Caco-2 (cell line): ENCODE results near the gene WDR31. TPM values are rescaled to one million over a fixed set of nuclear protein-coding genes. Genes with fewer than 3 reads are reported as not detected.

Experiments
- BruUV-seq: library from RNA; stranded (reverse); fragments of 400-500 nt; replicated peaks from 2 replicates; lab custom pipeline; 2021; lab: Mats Ljungman, UMichigan
- CTCF ChIA-PET: fragments of 300-600 bp; sonication (Branson Sonifier 250); formaldehyde crosslinking; loops from one replicate; lab custom pipeline; 2022; ENCODE audit warnings: antibody characterized with exemption; lab: Charles Lee
- POLR2A ChIA-PET: fragments of 300-600 bp; sonication (Branson Sonifier 250); formaldehyde crosslinking; loops from one replicate; lab custom pipeline; 2022; ENCODE audit warnings: antibody characterized with exemption; lab: Charles Lee
- DNase-seq, 2 experiments: peaks; one replicate each; pipeline versions ENCODE4 v3.0.0 to v3.0.0-alpha.2; 2020 to 2022
- H3K27me3 ChIP-seq: replicated peaks from 2 replicates; pipeline ENCODE4 v1.6.0; 2011; ENCODE audit warnings: low read length; ENCODE audit not compliant: control insufficient read depth, insufficient read depth
- H3K36me3 ChIP-seq: 2 replicates; pipeline ENCODE4 v1.5.1; 2011; ENCODE audit warnings: low read length; ENCODE audit not compliant: control insufficient read depth, insufficient read depth
- H3K4me1 ChIP-seq: fragments of 250-450 bp; sonication (Bioruptor Pico); 2 replicates; pipeline ENCODE4 v1.5.1; 2020; ENCODE audit warnings: mild to moderate bottlenecking
- H3K4me3 ChIP-seq: 2 replicates; pipeline ENCODE4 v1.5.1; 2011; ENCODE audit warnings: low read depth, mild to moderate bottlenecking, control low read depth, low read length
- H3K9me3 ChIP-seq: fragments of 250-450 bp; sonication (Bioruptor Pico); 2 replicates; pipeline ENCODE4 v1.5.1; 2020; ENCODE audit warnings: mild to moderate bottlenecking, moderate library complexity
- H3K27ac Mint-ChIP-seq: one replicate; pipeline ENCODE4 v1.8.0; 2022; ENCODE audit warnings: mixed read lengths; ENCODE audit not compliant: unreplicated experiment
- H3K27me3 Mint-ChIP-seq: one replicate; pipeline ENCODE4 v1.8.0; 2022; ENCODE audit warnings: mixed read lengths; ENCODE audit not compliant: insufficient read depth, unreplicated experiment
- H3K36me3 Mint-ChIP-seq: one replicate; pipeline ENCODE4 v1.8.0; 2022; ENCODE audit warnings: mild to moderate bottlenecking, mixed read lengths; ENCODE audit not compliant: insufficient read depth, unreplicated experiment
- H3K4me1 Mint-ChIP-seq: one replicate; pipeline ENCODE4 v1.8.0; 2022; ENCODE audit warnings: low read depth, mixed read lengths; ENCODE audit not compliant: unreplicated experiment
- H3K4me3 Mint-ChIP-seq: one replicate; pipeline ENCODE4 v1.8.0; 2022; ENCODE audit warnings: mild to moderate bottlenecking, moderate library complexity, mixed read lengths; ENCODE audit not compliant: unreplicated experiment
- H3K9me3 Mint-ChIP-seq: one replicate; pipeline ENCODE4 v1.8.0; 2022; ENCODE audit warnings: mixed read lengths; ENCODE audit not compliant: unreplicated experiment
- CTCF ChIP-seq, 2 experiments: fragments of 200-600 bp in 1 of 2; IDR thresholded peaks; 1 replicate in 1 of 2; 2 replicates in 1 of 2; pipeline versions ENCODE4 v1.5.1 to v1.8.0; 2011 to 2022; ENCODE audit warnings: antibody characterized with exemption in 1 of 2, control low read depth in 1 of 2, inconsistent platforms in 1 of 2, low read depth in 1 of 2, low read length in 1 of 2, mild to moderate bottlenecking in 1 of 2, moderate library complexity in 1 of 2; ENCODE audit not compliant: insufficient read depth in 1 of 2, severe bottlenecking in 1 of 2, unreplicated experiment in 1 of 2
- intact Hi-C: fragments of 100-400 bp; cut with micrococcal nuclease; formaldehyde crosslinking; loops from one replicate; pipeline ENCODE4 v1.10.0; 2022; ENCODE audit not compliant: unreplicated experiment
- total RNA-seq: library from RNA; stranded (reverse); gene quantifications from 2 replicates; pipeline ENCODE4 v1.2.3, GENCODE V29; 2022

Gene WDR31
- total RNA-seq, 1 experiment from 2014 or later = 1.9 TPM

DNA sequence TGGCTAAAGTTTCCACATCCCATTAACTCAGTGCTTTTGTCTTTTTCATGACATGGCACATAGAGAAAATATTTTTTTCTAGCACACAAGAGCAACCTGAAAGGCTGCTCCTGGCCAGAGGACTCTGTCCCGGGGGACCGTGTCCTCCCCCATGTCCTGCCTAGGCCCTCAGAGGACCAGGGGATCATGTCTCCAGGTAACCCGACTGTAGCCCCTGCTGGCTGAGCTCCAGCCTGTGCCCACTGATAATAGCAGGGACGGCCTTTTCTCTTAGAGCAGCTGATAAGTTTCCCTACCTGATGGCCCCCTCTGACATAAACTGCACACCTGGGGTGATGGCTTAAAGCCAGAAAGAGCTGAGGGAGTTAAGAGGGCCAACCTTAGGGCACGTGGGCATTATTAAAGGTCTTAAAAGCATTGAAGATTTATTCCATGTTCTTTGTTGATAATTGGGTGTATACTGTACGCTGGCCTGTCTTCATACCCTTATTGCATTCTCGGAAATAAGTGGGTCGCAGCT lies 30.8 kb upstream of the WDR31 start:
- no peak for TF ChIP-seq CTCF (IDR thresholded peaks at IDR 0.05; ENCODE audit: insufficient read depth in 1 of 2, low read depth in 1 of 2, low read length in 1 of 2, severe bottlenecking in 1 of 2, unreplicated experiment in 1 of 2)
- ChIA-PET POLR2A (interaction anchor here (0.6 to 1.0 kb wide), 2 partner anchors 39 to 146 kb away, joined by 3 read pairs; partner anchors contain the start of genes C9orf43 and POLE3), CTCF (no interaction called here)
- Histone ChIP-seq H3K36me3 (peaks cover 10% of the 10 kb centered on the region), H3K4me3 (no peak overlapping the region), H3K4me1 (peaks cover 9% of the 10 kb centered on the region; the same call in 1 of the 2 replicates), H3K27me3 (no peaks in the 10 kb centered on the region), H3K9me3 (no peaks in the 10 kb centered on the region)
- TSS peak; percentile 11 for BruUV-seq
- H3K27ac Mint-ChIP-seq = no peak overlapping the region
- H3K4me3 Mint-ChIP-seq = no peak overlapping the region
- intact Hi-C loops = no loop called here
- no peaks in the 10 kb centered on the region for H3K4me1 Mint-ChIP-seq
- H3K9me3 Mint-ChIP-seq = no peaks in the 10 kb centered on the region
- peaks cover 38% of the 10 kb centered on the region for H3K36me3 Mint-ChIP-seq
- no peaks in the 10 kb centered on the region for H3K27me3 Mint-ChIP-seq
- DNase-seq = no peak

GRCh38 chr9:113369855-113370140 lies 29.7 kb upstream of the WDR31 start:
- H3K4me1 ChIP-seq = no peaks in the 10 kb centered on the region; the same call in 1 of the 2 replicates
- no peaks in the 10 kb centered on the region for H3K27me3 Mint-ChIP-seq
- H3K4me1 Mint-ChIP-seq = no peaks in the 10 kb centered on the region
- no peaks in the 10 kb centered on the region for H3K27me3 ChIP-seq
- POLR2A ChIA-PET = no interaction called here
- H3K4me3 ChIP-seq = no peak overlapping the region
- H3K36me3 ChIP-seq = peaks cover 7% of the 10 kb centered on the region
- H3K36me3 Mint-ChIP-seq = peaks cover 27% of the 10 kb centered on the region
- intact Hi-C loops = no loop called here
- DNase-seq = no peak
- H3K9me3 Mint-ChIP-seq = no peaks in the 10 kb centered on the region
- H3K27ac Mint-ChIP-seq = no peak overlapping the region
- no peaks in the 10 kb centered on the region for H3K9me3 ChIP-seq
- H3K4me3 Mint-ChIP-seq = no peak overlapping the region
- CTCF ChIA-PET = interaction anchor here (0.6 to 0.7 kb wide), 3 partner anchors 14 to 256 kb away, joined by 3 to 6 read pairs (median 3); no protein-coding TSS in a partner anchor
- BruUV-seq = no TSS peak
- no peak for TF ChIP-seq CTCF (IDR thresholded peaks at IDR 0.05; ENCODE audit: insufficient read depth in 1 of 2, low read depth in 1 of 2, low read length in 1 of 2, severe bottlenecking in 1 of 2, unreplicated experiment in 1 of 2)

DNA sequence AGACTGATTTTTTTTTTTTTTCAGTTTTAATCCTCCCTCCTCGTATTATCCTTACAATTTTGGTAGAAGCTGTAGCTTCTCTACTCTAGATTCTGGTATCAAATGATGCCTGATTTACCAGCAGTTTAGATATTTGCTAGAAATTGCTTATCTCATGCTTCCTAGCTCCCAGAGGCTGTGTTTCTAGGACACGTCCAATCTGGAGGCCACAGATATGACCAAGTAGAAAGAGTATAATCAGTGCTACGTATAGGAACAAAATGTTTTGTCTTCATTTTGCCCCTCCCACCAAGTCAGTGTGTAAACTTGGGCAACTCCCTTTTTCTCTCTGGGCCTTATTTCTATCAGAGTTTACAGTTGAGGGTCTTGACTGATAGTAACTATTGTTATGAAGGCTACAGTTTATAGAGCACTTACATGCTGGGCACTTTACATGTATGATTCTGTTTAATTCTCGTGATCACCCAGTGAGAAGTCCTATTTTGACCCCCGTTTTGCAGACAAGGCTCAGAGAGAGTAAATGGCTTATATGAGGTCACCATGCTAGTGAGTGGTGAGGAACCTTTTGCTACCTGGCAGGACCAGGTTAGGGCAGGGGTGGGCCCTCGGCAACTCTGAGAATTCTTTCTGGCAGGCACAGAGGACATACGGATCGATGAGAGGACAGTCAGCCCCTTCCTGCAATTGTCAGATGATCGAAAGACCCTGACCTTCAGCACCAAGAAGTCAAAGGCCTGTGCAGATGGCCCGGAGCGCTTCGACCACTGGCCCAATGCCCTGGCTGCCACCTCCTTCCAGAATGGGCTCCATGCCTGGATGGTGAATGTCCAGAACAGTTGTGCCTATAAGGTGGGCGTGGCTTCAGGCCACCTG lies 29.1 kb upstream of the WDR31 start:
- no peaks in the 10 kb centered on the region for H3K9me3 Mint-ChIP-seq
- no peaks in the 10 kb centered on the region for H3K27me3 ChIP-seq
- ChIA-PET CTCF (no interaction called here), POLR2A (interaction anchor here (0.6 kb wide), 1 partner anchor 147 kb away, joined by 3 read pairs; no protein-coding TSS in a partner anchor)
- no peak overlapping the region for H3K4me3 ChIP-seq
- no peak for DNase-seq
- H3K4me1 ChIP-seq = no peaks in the 10 kb centered on the region
- no TSS peak for BruUV-seq
- peaks cover 5% of the 10 kb centered on the region for H3K36me3 ChIP-seq
- H3K4me3 Mint-ChIP-seq = no peak overlapping the region
- H3K4me1 Mint-ChIP-seq = no peaks in the 10 kb centered on the region
- H3K27ac Mint-ChIP-seq = no peak overlapping the region
- peaks cover 21% of the 10 kb centered on the region for H3K36me3 Mint-ChIP-seq
- no peaks in the 10 kb centered on the region for H3K9me3 ChIP-seq
- TF ChIP-seq CTCF (IDR thresholded peaks at IDR 0.05; ENCODE audit: insufficient read depth in 1 of 2, low read depth in 1 of 2, low read length in 1 of 2, severe bottlenecking in 1 of 2, unreplicated experiment in 1 of 2) = no peak
- intact Hi-C loops = no loop called here
- H3K27me3 Mint-ChIP-seq = no peaks in the 10 kb centered on the region
